Ishikawa (cell line): ENCODE data around the gene ZBTB46.

Experiments used
- CEBPB ChIP-seq: IDR thresholded peaks from 2 replicates; pipeline ENCODE4 v1.6.1; 2012
- CREB1 ChIP-seq: IDR thresholded peaks from 2 replicates; pipeline ENCODE4 v1.6.1; 2012; ENCODE audit warnings: low read depth
- EGR1 ChIP-seq: IDR thresholded peaks from 2 replicates; pipeline ENCODE4 v1.6.1; 2012
- EP300 ChIP-seq: IDR thresholded peaks from 2 replicates; pipeline ENCODE4 v1.6.1; 2012; ENCODE audit warnings: borderline replicate concordance
- FOXM1 ChIP-seq: IDR thresholded peaks from 2 replicates; pipeline ENCODE4 v1.6.1; 2012; ENCODE audit warnings: low read depth, borderline replicate concordance
- NFIC ChIP-seq: IDR thresholded peaks from 2 replicates; pipeline ENCODE4 v1.6.1; 2012
- RAD21 ChIP-seq: IDR thresholded peaks from 2 replicates; pipeline ENCODE4 v1.6.1; 2012; ENCODE audit warnings: low read depth
- TAF1 ChIP-seq: IDR thresholded peaks from 2 replicates; pipeline ENCODE4 v1.6.1; 2012; ENCODE audit warnings: low read depth, mild to moderate bottlenecking
- TCF12 ChIP-seq: IDR thresholded peaks from 2 replicates; pipeline ENCODE4 v1.6.1; 2012; ENCODE audit warnings: low read depth
- TEAD4 ChIP-seq: IDR thresholded peaks from 2 replicates; pipeline ENCODE4 v1.6.1; 2012
- YY1 ChIP-seq: IDR thresholded peaks from 2 replicates; pipeline ENCODE4 v1.6.1; 2012; ENCODE audit warnings: low read depth
- ZBTB7A ChIP-seq: IDR thresholded peaks from 2 replicates; pipeline ENCODE4 v1.6.1; 2012; ENCODE audit warnings: low read depth
- TF ChIP-seq, protein P1 (sequence below): IDR thresholded peaks from 2 replicates; pipeline ENCODE4 v1.6.1; 2012
- TF ChIP-seq, protein P2 (sequence below): IDR thresholded peaks from 2 replicates; pipeline ENCODE4 v1.6.1; 2012; ENCODE audit warnings: low read depth, mild to moderate bottlenecking
- TF ChIP-seq, protein P3 (sequence below): IDR thresholded peaks from 2 replicates; pipeline ENCODE4 v1.6.1; 2012

ZBTB46 gene

DNA sequence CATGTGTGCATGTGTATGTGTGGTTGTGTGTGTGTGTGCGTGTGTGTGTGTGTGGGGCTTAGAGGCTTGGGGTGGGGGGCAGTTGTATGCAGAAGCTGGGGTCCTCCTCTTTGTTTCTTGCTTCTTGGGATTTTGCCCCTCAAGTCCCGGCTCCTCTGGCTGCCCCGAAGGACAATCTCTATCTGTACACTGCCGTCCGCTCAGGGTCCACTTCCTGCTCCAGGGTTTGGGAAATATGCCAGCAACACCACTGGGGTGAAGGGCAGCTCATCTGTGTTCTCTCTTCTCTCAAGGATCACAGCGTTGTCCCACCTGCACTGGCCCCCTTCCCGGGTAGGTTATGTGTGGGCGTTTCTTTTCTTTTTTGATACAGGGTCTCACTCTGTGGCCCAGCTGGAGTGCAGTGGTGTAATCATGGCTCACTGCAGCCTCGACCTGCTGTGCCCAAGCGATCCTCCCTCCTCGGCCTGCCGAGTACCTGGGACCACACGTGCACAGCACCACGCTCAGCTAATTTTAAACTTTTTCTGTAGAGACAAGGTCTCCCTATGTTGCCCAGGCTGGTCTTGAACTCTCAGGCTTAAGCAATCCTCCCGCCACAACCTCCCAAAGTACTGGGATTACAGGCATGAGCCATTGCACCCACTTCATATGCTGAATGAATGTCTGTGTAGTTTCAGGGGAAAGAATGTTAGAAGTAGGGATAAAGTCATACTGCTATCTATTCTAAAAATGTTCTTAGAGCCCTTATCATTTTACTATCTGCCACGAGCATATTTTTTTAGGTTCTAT is 65.8 kb downstream of the ZBTB46 start:
- TF ChIP-seq RAD21 (no peak), CEBPB (no peak)
- TF ChIP-seq, protein P1, sequence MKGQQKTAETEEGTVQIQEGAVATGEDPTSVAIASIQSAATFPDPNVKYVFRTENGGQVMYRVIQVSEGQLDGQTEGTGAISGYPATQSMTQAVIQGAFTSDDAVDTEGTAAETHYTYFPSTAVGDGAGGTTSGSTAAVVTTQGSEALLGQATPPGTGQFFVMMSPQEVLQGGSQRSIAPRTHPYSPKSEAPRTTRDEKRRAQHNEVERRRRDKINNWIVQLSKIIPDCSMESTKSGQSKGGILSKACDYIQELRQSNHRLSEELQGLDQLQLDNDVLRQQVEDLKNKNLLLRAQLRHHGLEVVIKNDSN: no peak

- TF ChIP-seq CEBPB (no peak), NFIC (no peak), RAD21 (no peak), TEAD4 (no peak), TCF12 (no peak)
- TF ChIP-seq, protein P1: no peak
Observed at GRCh38 chr20:63759377-63759901, 71.6 kb downstream of the ZBTB46 start.

DNA sequence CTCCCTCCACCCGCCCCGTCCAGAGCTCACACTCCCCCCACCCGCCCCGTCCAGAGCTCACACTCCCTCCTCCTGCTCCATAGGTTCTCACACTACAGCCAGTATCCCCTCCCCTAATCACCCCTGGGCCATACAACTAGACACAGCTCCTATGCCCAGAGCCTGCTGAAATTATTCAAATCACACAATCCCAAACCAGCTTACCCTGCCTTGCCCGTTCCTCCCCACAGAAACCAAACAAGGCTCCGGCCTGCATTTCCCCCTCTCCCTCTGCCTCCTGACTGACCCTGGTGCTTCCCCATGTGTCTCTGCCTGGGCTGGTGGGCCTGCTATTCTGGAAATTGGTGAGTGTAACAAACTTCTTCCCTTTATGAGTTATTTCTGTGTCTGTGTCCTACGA is 72.9 kb downstream of the ZBTB46 start:
- TF ChIP-seq EGR1 (no peak), FOXM1 (no peak), NFIC (no peak), ZBTB7A (no peak), TAF1 (no peak), TCF12 (no peak), YY1 (no peak), TEAD4 (no peak), EP300 (no peak), CEBPB (no peak), CREB1 (no peak), RAD21 (no peak)
- TF ChIP-seq, protein P2, sequence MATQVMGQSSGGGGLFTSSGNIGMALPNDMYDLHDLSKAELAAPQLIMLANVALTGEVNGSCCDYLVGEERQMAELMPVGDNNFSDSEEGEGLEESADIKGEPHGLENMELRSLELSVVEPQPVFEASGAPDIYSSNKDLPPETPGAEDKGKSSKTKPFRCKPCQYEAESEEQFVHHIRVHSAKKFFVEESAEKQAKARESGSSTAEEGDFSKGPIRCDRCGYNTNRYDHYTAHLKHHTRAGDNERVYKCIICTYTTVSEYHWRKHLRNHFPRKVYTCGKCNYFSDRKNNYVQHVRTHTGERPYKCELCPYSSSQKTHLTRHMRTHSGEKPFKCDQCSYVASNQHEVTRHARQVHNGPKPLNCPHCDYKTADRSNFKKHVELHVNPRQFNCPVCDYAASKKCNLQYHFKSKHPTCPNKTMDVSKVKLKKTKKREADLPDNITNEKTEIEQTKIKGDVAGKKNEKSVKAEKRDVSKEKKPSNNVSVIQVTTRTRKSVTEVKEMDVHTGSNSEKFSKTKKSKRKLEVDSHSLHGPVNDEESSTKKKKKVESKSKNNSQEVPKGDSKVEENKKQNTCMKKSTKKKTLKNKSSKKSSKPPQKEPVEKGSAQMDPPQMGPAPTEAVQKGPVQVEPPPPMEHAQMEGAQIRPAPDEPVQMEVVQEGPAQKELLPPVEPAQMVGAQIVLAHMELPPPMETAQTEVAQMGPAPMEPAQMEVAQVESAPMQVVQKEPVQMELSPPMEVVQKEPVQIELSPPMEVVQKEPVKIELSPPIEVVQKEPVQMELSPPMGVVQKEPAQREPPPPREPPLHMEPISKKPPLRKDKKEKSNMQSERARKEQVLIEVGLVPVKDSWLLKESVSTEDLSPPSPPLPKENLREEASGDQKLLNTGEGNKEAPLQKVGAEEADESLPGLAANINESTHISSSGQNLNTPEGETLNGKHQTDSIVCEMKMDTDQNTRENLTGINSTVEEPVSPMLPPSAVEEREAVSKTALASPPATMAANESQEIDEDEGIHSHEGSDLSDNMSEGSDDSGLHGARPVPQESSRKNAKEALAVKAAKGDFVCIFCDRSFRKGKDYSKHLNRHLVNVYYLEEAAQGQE: no peak
- TF ChIP-seq, protein P1: no peak
- TF ChIP-seq, protein P3, sequence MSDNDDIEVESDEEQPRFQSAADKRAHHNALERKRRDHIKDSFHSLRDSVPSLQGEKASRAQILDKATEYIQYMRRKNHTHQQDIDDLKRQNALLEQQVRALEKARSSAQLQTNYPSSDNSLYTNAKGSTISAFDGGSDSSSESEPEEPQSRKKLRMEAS: no peak

GRCh38 chr20:63756648-63756991 is 74.4 kb downstream of the ZBTB46 start:
- no peak for TF ChIP-seq TCF12
- TF ChIP-seq YY1: no peak
- TF ChIP-seq, protein P3: no peak
- no peak for TF ChIP-seq TAF1
- no peak for TF ChIP-seq CREB1
- TF ChIP-seq CEBPB: no peak
- TF ChIP-seq, protein P2: no peak
- no peak for TF ChIP-seq EP300

GRCh38 chr20:63755933-63756647 is 75.0 kb downstream of the ZBTB46 start:
- TF ChIP-seq YY1 (no peak), FOXM1 (no peak), ZBTB7A (no peak), TCF12 (no peak), TEAD4 (no peak), EGR1 (no peak), NFIC (no peak), CREB1 (no peak), TAF1 (no peak), RAD21 (no peak)
- TF ChIP-seq, protein P2: no peak
- TF ChIP-seq, protein P1: no peak
- TF ChIP-seq, protein P3: no peak
